ENCODE data around the gene ITGB2. TPM values are rescaled to one million over a fixed set of nuclear protein-coding genes. Genes with fewer than 3 reads are reported as not detected.

The ITGB2 gene
- polyA plus RNA-seq, 1 of the 3 experiments (the other 2 are of a cell fraction), result 0.77 TPM

DNA sequence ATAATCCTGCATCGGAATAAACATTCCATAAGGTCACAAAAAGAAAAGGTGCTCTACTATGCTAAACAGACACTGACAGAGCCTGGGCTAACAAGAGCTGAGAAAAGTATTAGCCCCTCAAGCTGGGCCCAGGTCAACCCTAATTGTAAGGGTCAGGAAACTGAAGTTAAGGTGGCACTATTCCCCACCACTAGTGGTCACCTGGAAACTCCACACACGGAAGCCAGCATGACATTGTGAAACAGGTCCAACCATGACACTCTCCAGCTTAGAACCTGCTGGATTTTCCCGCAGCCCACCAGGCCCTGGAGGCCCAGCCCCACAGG lies 48.4 kb downstream of the ITGB2 start (continued):
- no peak for TF ChIP-seq POLR2AphosphoS5 (IDR thresholded peaks at IDR 0.05; ENCODE audit: low read depth, low read length)
- TF ChIP-seq CHD2 (IDR thresholded peaks at IDR 0.05; ENCODE audit: low read length, partially characterized antibody), result no peak
- TF ChIP-seq, protein P1, sequence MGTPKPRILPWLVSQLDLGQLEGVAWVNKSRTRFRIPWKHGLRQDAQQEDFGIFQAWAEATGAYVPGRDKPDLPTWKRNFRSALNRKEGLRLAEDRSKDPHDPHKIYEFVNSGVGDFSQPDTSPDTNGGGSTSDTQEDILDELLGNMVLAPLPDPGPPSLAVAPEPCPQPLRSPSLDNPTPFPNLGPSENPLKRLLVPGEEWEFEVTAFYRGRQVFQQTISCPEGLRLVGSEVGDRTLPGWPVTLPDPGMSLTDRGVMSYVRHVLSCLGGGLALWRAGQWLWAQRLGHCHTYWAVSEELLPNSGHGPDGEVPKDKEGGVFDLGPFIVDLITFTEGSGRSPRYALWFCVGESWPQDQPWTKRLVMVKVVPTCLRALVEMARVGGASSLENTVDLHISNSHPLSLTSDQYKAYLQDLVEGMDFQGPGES (IDR thresholded peaks at IDR 0.05; ENCODE audit: low read depth, low read length), result no peak
- no peak for TF ChIP-seq EZH2phosphoT487 (IDR thresholded peaks at IDR 0.05; ENCODE audit: borderline replicate concordance, low read depth)
- TF ChIP-seq FOSL2 (IDR thresholded peaks at IDR 0.05; ENCODE audit: borderline replicate concordance, low read depth), result no peak
- TF ChIP-seq NRF1 (IDR thresholded peaks at IDR 0.05; ENCODE audit: low read depth, low read length), result no peak
- TF ChIP-seq FOXJ3 (CRISPR knock-in tag; IDR thresholded peaks at IDR 0.05), result no peak
- no peak for TF ChIP-seq ELF1 (IDR thresholded peaks at IDR 0.05)
- no peak for TF ChIP-seq USF2 (IDR thresholded peaks at IDR 0.05; ENCODE audit: borderline replicate concordance, low read depth, low read length)

DNA sequence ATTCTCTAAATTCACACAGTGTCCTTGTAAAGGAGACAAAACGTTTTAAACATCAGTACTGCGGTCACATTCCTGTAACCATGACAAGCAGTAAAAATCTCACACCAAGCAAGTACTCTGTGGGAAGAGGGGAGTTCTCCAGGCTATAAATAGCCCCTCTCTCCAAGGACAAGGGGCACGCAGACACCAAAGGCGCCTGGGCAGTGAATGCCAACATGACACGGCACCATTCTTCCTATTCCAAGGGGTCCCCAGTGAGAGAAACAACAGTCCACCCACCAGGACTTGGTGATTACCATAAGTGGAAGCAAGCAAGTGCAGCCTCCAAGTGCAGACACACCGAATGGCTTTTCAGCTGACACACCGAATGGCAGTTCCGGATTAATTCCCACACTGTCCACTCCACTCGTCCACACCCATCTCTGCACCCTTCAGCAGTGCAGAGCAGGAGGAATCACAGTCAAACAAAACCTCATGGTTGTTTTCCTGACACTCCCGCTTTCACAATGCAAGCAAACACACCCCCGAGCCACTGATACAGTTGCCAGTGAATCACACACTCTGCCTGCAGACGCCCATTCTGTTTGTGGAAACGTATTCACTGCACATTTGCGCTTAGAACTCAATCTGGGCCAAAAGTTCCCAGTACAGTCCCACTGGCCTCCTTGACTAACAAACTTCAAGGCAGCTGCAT lies 49.0 kb downstream of the ITGB2 start:
- Histone ChIP-seq H3K4me3 (ENCODE audit: low read depth in 2 of 2, low read length in 1 of 2) (peak overlapping the region; percentile 88 to 96), H3K9me3 (no peaks in the 10 kb centered on the region), H2AFZ (ENCODE audit: low read depth) (no peak overlapping the region), H3K27ac (ENCODE audit: low read depth in 2 of 2, low read length in 1 of 2) (peak overlapping the region in 1 of 2 experiments; percentile 90; a peak in 1 of 4 replicates), H3K9me2 (no peaks in the 10 kb centered on the region), H3K9ac (peak overlapping the region; percentile 82; the same call in 1 of the 2 replicates), H3K36me3 (replicated peaks in 1 of 2; ENCODE audit: control insufficient read depth in 1 of 2, insufficient read depth in 2 of 2, low read length in 1 of 2) (peaks cover 0 to 13% of the 10 kb centered on the region in 2 experiments), H3K4me1 (ENCODE audit: control insufficient read depth in 1 of 2, insufficient read depth in 2 of 2, low read depth in 1 of 2, low read length in 1 of 2) (peaks cover 43 to 54% of the 10 kb centered on the region in 2 experiments), H3K79me2 (ENCODE audit: insufficient read depth) (peaks cover 73% of the 10 kb centered on the region), H3K4me2 (peak overlapping the region; percentile 98), H3K27me3 (ENCODE audit: insufficient read depth) (no peaks in the 10 kb centered on the region), H4K20me1 (ENCODE audit: insufficient read depth) (peaks cover 62% of the 10 kb centered on the region), H3F3A (replicated peaks; ENCODE audit: insufficient read depth) (peaks cover 26% of the 10 kb centered on the region)
- ChIA-PET CTCF (interaction anchor here (0.9 to 1.6 kb wide), 5 partner anchors 14 to 234 kb away, joined by 3 read pairs; no protein-coding TSS in a partner anchor), POLR2A (no interaction called here)
- DNase-seq, result no peak
- TF ChIP-seq USF2 (IDR thresholded peaks at IDR 0.05; ENCODE audit: borderline replicate concordance, low read depth, low read length), result no peak
- TF ChIP-seq POLR2AphosphoS5 (IDR thresholded peaks at IDR 0.05; ENCODE audit: low read depth, low read length), result no peak
- TF ChIP-seq, protein P2, sequence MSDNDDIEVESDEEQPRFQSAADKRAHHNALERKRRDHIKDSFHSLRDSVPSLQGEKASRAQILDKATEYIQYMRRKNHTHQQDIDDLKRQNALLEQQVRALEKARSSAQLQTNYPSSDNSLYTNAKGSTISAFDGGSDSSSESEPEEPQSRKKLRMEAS (IDR thresholded peaks at IDR 0.05; ENCODE audit: low read depth), result 0 out of 2 replicates have a peak, but pooled peaks have one; percentile 18
- WGBS (ENCODE audit: low lambda C conversion rate), result 34% methylated on average over 14 of the region's 14 CpGs
